ENCODE measurements around the gene TAS2R43.
"Not testable (repeated sequence)": the region's sequence is repeated elsewhere in the genome, so short reads cannot be mapped to it uniquely, and the experiment has no call there.

TAS2R43 gene

DNA sequence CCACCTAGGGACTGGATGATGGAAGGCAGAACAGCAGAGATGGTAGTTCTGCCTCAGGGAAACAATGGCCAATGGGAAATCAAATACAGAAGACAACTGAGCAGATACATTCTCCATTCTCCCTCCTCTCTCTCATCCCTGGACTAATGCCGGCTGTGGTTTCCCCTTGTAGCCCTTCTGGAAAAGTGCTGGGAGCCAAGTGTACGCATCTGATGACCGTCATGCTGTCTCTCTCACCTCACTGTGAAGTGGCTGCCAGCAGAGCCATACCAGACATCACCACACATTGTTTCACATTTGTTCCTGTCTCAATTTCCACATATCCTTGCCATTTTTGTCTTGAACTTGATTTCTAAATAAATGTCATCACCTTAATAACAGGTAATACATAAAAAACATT is 33.1 kb downstream of the TAS2R43 start:
- DNase-seq: no peak

GRCh38 chr12:11055306-11055705 is 36.8 kb downstream of the TAS2R43 start:
- DNase-seq: no peak

- DNase-seq: not testable (repeated sequence)
Observed at GRCh38 chr12:11049806-11050531, 42.1 kb downstream of the TAS2R43 start.

- DNase-seq: not testable (repeated sequence)
Observed at GRCh38 chr12:11041366-11041765, 50.7 kb downstream of the TAS2R43 start.

Data from DMS 273 treated with DMSO at 0.1 percent for 48 hours (cell line).